Sigmoid colon (tissue), 7 donors: Measurements from ENCODE around the gene CCDC57. TPM values are rescaled to one million over a fixed set of nuclear protein-coding genes. Genes with fewer than 3 reads are reported as not detected.
A peak's percentile ranks its signal among the peaks of the same experiment; 100 is the strongest.

ENCODE experiments used
- DNase-seq: peaks from one replicate; pipeline ENCODE4 v3.0.0-alpha.2; 2019
- H3K27ac ChIP-seq, 4 donors: fragments of 200-600 bp; sonication (generic); one replicate each; pipeline ENCODE4 v1.5.1; 2016 to 2019; ENCODE audit warnings: mild to moderate bottlenecking in 1 of 4
- H3K27me3 ChIP-seq, 3 donors: fragments of 200-600 bp; sonication (generic); one replicate each; pipeline ENCODE4 v1.5.1; 2019; ENCODE audit warnings: mild to moderate bottlenecking in 1 of 3
- H3K36me3 ChIP-seq, 4 donors: fragments of 200-600 bp; sonication (generic); one replicate each; pipeline ENCODE4 v1.5.1; 2016 to 2019
- H3K4me1 ChIP-seq, 4 donors: fragments of 200-600 bp; sonication (generic); one replicate each; pipeline ENCODE4 v1.5.1; 2017 to 2019
- H3K4me3 ChIP-seq, 4 donors: fragments of 200-600 bp; sonication (generic); one replicate each; pipeline ENCODE4 v1.5.1; 2017 to 2019; ENCODE audit warnings: mild to moderate bottlenecking in 2 of 4, moderate library complexity in 1 of 4
- H3K9me3 ChIP-seq, 4 donors: fragments of 200-600 bp in 3 of 4; sonication (generic) in 3 of 4; one replicate each; pipeline versions ENCODE4 v1.5.1 to v1.6.1; 2013 to 2019
- CTCF ChIP-seq, 4 experiments: fragments of 450-650 bp in 3 of 4; fragments of 200-600 bp in 1 of 4; IDR thresholded peaks; one replicate each; pipeline ENCODE4 v1.5.1; 2016 to 2019; ENCODE audit warnings: antibody characterized with exemption in 4 of 4, mild to moderate bottlenecking in 3 of 4, moderate library complexity in 2 of 4
- EP300 ChIP-seq, 4 donors: sonication (generic); formaldehyde crosslinking; IDR thresholded peaks; one replicate each; pipeline ENCODE4 v1.6.1; 2017; ENCODE audit warnings: antibody characterized with exemption in 4 of 4
- POLR2A ChIP-seq, 2 donors: fragments of 450-650 bp; IDR thresholded peaks; one replicate each; pipeline ENCODE4 v1.6.1; 2016; ENCODE audit warnings: antibody characterized with exemption in 2 of 2, mild to moderate bottlenecking in 2 of 2, moderate library complexity in 2 of 2
- POLR2AphosphoS5 ChIP-seq, 4 donors: sonication (generic); formaldehyde crosslinking; IDR thresholded peaks; one replicate each; pipeline ENCODE4 v1.6.1; 2017; ENCODE audit warnings: antibody characterized with exemption in 4 of 4
- WGBS, 2 donors: extraction: QIAGEN DNeasy Blood & Tissue Kit; methylation state at CpG; one replicate each; pipeline ENCODE4 v1.1.7; 2013; 5-methylcytosine and 5-hydroxymethylcytosine counted together
- intact Hi-C: fragments of 100-400 bp; cut with DNase I; formaldehyde crosslinking; loops from one replicate; pipeline ENCODE4 v1.15.1; 2023
- polyA plus RNA-seq, 3 donors: library from polyadenylated mRNA; stranded (reverse); fragments of 200-250 nt; gene quantifications; one replicate each; pipeline ENCODE4 v1.2.3, GENCODE V29; 2013
- total RNA-seq, 4 donors: library from RNA; depleted of rRNA; stranded (reverse); fragments of >200 nt; gene quantifications; one replicate each; pipeline ENCODE4 v1.1.0, GENCODE V29; 2016
- donor health status: healthy with polysubstance abuse.
- donor health status: Bipolar disorder and iron deficiency.
- donor health status: healthy.

CCDC57 gene
- total and polyA plus RNA-seq, 7 donors, result 13.3 to 47.8 (median 24.4) TPM

DNA sequence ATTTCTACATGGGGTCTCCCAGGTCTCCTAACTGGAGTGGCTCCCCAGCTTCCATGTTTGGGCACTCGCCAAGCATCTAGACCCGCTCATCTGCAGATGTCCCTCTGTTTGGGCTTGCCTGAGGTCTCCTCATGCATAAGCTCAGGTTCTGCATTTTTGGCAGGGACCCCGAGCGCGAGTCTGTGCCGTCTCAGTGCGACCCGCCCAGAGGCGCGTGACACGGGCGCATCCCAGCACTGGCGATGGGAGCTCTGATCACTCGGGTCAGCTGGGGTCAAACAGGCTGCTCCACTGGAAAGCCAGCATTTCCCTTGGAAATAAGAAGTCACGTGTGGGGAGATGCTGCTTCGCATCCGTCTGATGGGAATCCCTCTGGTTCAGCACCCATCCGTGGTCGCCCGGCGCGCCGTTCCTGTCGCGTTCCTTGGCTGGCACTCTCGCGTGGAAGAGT is 57.7 kb downstream of the CCDC57 start:
- Histone ChIP-seq H3K27me3 (no peaks in the 10 kb centered on the region), H3K36me3 (peaks cover 0 to 32% (median 7%) of the 10 kb centered on the region in 4 donors), H3K27ac (no peak overlapping the region), H3K4me3 (no peak overlapping the region), H3K4me1 (no peaks in the 10 kb centered on the region), H3K9me3 (no peaks in the 10 kb centered on the region)
- intact Hi-C loops, result loop anchor here (1.0 to 5.0 kb wide), 3 partner anchors 53 to 196 kb away; no protein-coding TSS in a partner anchor
- 93% methylated on average over 27 of the region's 27 CpGs for WGBS, 2 donors
- no peak for TF ChIP-seq EP300 (IDR thresholded peaks at IDR 0.05)
- TF ChIP-seq POLR2AphosphoS5 (IDR thresholded peaks at IDR 0.05), result no peak
- TF ChIP-seq POLR2A (IDR thresholded peaks at IDR 0.05), result no peak
- no peak for TF ChIP-seq CTCF (IDR thresholded peaks at IDR 0.05)
- no peak for DNase-seq

DNA sequence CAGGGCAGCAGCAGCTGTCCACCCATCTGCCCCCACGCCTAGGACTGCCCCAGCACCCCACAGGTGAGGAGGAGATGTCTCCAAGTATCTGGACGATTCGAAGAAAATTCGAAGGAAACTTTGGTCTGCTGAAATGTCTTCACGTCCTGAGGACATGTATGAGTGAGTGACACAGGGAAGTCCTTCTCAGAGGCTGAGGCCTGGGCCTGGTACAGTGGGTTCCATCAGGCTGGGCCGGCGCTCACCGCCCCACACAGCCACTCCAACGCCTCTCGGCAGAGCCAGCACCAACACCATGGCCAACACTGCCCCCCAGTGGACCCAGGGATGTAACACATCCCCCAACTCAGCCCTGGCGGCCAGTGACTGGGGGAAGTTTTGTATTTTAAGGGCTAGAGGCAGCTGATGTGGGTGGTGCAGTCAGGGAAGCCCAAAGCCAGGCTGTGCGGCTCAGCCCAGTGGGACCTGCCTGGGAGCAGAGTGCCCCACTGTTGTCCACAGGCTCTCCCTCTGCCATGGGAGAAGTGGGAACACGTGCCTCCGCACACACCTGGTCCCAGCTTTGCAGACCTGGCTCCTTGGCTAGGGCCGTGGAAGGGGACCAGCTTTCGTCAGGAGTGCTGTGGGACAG is 58.8 kb downstream of the CCDC57 start:
- no peak overlapping the region for H3K27ac ChIP-seq
- TF ChIP-seq CTCF (IDR thresholded peaks at IDR 0.05) (peak; percentile 88 to 92 (median 90)), POLR2AphosphoS5 (IDR thresholded peaks at IDR 0.05) (no peak), EP300 (IDR thresholded peaks at IDR 0.05) (no peak), POLR2A (IDR thresholded peaks at IDR 0.05) (no peak)
- no peaks in the 10 kb centered on the region for H3K9me3 ChIP-seq
- intact Hi-C loops, result loop anchor here (1.0 to 5.0 kb wide), 3 partner anchors 52 to 195 kb away; no protein-coding TSS in a partner anchor
- DNase-seq, result peak; percentile 90
- no peaks in the 10 kb centered on the region for H3K27me3 ChIP-seq
- H3K4me3 ChIP-seq, result no peak overlapping the region
- no peaks in the 10 kb centered on the region for H3K4me1 ChIP-seq
- WGBS, 2 donors, result 52 to 55% methylated on average over 16 of the region's 16 CpGs
- peaks cover 0 to 23% (median 5%) of the 10 kb centered on the region in 4 donors for H3K36me3 ChIP-seq

GRCh38 chr17:82153295-82153691 is 59.3 kb downstream of the CCDC57 start:
- peaks cover 0 to 20% (median 5%) of the 10 kb centered on the region in 4 donors for H3K36me3 ChIP-seq
- intact Hi-C loops, result loop anchor here (5.0 kb wide), 1 partner anchor 51 kb away; no protein-coding TSS in a partner anchor
- DNase-seq, result no peak
- no peaks in the 10 kb centered on the region for H3K9me3 ChIP-seq
- 91 to 92% methylated on average over 6 of the region's 6 CpGs for WGBS, 2 donors
- no peak overlapping the region for H3K4me3 ChIP-seq
- no peaks in the 10 kb centered on the region for H3K4me1 ChIP-seq
- H3K27me3 ChIP-seq, result no peaks in the 10 kb centered on the region
- H3K27ac ChIP-seq, result no peak overlapping the region
- no peak for TF ChIP-seq CTCF (IDR thresholded peaks at IDR 0.05)
- TF ChIP-seq POLR2A (IDR thresholded peaks at IDR 0.05), result no peak
- TF ChIP-seq POLR2AphosphoS5 (IDR thresholded peaks at IDR 0.05), result no peak
- no peak for TF ChIP-seq EP300 (IDR thresholded peaks at IDR 0.05)

DNA sequence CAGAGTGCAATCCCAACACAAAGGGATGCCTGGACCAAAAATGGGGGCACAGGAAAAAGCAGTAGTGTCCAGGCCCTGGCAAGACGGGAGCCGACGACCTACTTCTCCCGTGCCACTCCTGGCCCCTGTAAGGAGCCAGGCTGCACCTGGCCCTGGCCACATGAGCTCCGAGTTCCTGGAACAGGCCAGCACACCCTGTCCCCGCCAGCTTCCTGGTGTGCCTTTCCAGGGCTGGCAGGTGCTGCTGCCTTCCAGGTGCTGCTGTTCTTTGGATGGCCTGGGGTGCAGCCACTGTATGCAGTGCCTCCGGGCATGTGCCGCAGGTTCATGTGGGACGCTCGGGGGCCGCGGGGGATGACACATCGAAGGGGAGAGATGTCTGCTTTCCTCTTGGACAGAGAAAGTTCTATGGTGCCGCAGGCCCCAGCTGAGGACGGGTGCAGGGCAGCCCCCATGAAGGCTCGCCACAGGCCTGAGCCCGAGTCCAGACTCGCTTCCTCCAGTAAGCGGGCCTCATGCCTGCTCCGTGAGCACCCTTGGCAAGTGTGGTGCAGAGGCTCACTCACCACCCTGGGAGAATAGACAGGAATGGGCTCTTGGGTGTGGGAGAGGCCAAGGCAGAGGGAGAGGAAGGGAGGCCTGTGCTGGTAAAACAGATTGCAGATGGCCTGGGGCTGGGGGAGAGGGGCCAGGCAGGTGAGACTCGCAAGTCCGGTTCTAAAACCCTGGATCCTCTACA is 59.9 kb downstream of the CCDC57 start:
- intact Hi-C loops, result loop anchor here (5.0 kb wide), 1 partner anchor 50 kb away; no protein-coding TSS in a partner anchor
- 75 to 87% methylated on average over 22 of the region's 22 CpGs for WGBS, 2 donors
- no peak overlapping the region for H3K4me3 ChIP-seq
- peaks cover 0 to 20% (median 5%) of the 10 kb centered on the region in 4 donors for H3K36me3 ChIP-seq
- no peak for TF ChIP-seq POLR2A (IDR thresholded peaks at IDR 0.05)
- no peak for TF ChIP-seq EP300 (IDR thresholded peaks at IDR 0.05)
- TF ChIP-seq POLR2AphosphoS5 (IDR thresholded peaks at IDR 0.05), result no peak
- no peak for TF ChIP-seq CTCF (IDR thresholded peaks at IDR 0.05)
- H3K27me3 ChIP-seq, result no peaks in the 10 kb centered on the region
- no peaks in the 10 kb centered on the region for H3K4me1 ChIP-seq
- no peak for DNase-seq
- no peak overlapping the region for H3K27ac ChIP-seq
- no peaks in the 10 kb centered on the region for H3K9me3 ChIP-seq
